Coronary artery (tissue), 2 donors: ENCODE results near the gene ACACB.

ENCODE experiments used
- DNase-seq: peaks from one replicate; pipeline ENCODE4 v3.0.0-alpha.2; 2017; ENCODE audit warnings: low spot score
- H3K27ac ChIP-seq, 2 donors: fragments of 200-600 bp; sonication (generic); one replicate each; pipeline ENCODE4 v1.5.1; 2016 to 2019
- H3K4me3 ChIP-seq: fragments of 200-600 bp; sonication (generic); 2 replicates; pipeline ENCODE4 v1.5.1; 2016; ENCODE audit warnings: mild to moderate bottlenecking, moderate library complexity
- CTCF ChIP-seq: fragments of 200-600 bp; sonication (generic); IDR thresholded peaks from one replicate; pipeline ENCODE4 v1.5.1; 2019; ENCODE audit warnings: antibody characterized with exemption

Gene ACACB

DNA sequence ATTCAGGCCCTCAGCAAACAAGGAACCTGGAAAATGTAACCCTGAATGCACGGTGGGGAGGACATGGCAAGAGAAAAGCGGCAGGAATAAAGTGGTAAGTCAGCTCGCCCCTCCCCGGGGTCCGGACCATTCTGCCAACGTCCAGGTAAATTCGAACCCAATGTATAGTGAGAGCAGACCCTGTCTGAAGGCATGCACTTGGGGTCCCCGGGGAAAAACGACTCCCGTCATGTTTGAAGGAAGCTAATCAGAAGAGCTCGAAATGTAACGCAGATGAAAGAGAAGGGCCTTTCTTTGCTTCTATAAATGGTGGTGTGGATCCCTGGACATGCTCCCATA, 193 bp downstream of the ACACB start:
- peak overlapping the region; percentile 54 to 67 for H3K27ac ChIP-seq
- TF ChIP-seq CTCF, result no peak
- DNase-seq, result peak; percentile 43
- H3K4me3 ChIP-seq, result no peak overlapping the region

DNA sequence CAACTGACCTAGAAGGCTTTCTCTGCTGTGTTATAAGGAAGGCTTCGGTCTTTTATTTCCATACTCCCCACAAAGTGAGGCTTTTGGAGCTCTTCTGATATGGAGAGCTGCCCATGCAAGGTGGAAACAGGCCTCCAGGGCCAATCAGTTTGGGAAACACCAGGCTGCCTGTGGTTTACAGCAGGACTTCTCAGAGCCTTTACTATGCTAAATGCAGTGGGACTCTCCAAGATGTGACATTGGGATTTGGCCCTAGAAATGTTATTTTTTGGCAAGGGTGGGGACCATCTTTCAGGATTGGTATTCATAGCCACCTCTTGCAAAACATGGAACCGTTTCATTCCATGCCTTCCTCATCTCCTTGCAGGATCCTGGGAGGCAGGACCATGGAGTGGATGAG, 3.7 kb downstream of the ACACB start:
- DNase-seq, result no peak
- Histone ChIP-seq H3K27ac (no peak overlapping the region), H3K4me3 (no peak overlapping the region)
- no peak for TF ChIP-seq CTCF

DNA sequence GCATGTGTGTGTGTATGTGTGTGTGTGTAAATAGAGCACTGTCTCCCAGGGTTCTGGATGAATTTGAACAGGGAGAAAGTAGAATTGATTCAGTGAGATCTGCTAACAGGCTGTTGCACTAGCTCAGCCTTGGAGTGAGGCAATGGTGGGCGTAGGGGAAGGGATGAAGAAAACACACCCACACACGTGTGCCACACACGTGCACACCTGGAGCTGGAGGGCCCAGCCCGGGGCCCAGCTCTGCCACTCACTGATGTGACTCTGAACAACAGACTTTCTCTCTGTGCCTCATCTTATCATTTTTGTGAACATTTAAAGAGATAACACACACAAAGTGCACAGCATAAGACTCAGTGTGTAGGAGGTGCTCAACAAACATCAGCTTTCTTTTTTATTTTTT, 4.2 kb downstream of the ACACB start:
- Histone ChIP-seq H3K4me3 (no peak overlapping the region), H3K27ac (no peak overlapping the region)
- DNase-seq, result no peak
- no peak for TF ChIP-seq CTCF

DNA sequence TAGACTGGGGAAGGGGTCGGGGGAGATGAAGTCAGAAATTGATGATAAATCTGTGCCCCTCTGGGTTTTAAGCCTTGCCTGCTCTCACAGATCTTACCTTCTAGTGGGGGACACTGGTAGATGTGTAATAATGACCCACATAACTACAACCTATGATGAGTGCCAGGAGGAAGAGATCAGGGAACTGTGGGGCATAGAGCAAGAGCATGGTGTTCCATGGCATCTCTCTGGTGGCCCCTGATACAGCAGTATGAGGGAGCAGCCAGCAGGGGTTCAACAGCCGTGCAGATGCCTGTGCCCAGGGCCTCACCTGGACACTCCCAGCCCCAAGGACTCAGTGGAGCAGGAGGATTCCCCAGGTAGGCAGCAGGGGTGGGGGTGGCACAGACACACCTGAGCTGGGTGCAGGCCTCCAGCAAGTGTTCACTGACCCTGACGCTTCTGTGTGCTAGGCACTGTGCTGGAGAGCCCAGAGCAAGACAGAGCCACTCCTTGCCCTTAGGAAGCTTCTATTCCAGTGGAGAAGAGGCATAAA, 5.0 kb downstream of the ACACB start:
- DNase-seq, result no peak
- H3K4me3 ChIP-seq, result no peak overlapping the region
- H3K27ac ChIP-seq, result no peak overlapping the region
- TF ChIP-seq CTCF, result no peak

DNA sequence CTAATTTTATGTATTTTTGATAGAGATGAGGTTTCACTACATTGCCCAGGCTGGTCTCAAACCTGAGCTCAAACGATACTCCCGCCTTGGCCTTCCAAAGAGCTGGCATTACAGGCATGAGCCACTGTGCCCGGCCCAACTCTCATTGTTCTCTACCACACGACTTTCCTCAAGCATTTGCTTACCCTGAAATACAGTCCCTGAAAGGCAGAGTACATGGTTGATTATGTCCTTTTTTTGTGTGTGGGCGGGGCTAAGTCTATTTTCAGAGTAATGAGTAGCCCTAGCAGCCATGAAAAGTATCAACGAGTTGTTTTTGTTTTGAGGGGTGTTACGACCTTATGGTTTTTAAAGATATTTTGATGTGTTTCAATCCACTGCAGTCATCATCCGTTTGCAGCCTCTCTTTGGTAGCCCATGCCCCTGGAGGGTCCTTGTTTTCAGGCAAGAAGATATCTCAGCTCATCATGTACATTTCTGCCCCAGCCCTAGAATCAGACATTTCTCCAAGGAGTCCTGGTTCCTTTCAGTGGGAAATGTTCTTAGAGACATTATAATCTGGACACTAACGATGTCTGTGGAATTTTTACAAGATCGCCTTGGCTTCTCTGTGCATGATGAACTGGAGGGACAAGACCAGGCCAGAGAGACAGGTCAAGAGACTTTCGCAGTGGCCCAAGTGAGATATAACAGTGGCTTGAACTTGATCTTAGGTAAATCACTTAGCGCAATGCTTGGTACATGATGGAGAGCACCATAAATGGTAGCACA, 8.7 kb downstream of the ACACB start:
- no peak overlapping the region for H3K27ac ChIP-seq
- H3K4me3 ChIP-seq, result no peak overlapping the region
- no peak for DNase-seq
- no peak for TF ChIP-seq CTCF

DNA sequence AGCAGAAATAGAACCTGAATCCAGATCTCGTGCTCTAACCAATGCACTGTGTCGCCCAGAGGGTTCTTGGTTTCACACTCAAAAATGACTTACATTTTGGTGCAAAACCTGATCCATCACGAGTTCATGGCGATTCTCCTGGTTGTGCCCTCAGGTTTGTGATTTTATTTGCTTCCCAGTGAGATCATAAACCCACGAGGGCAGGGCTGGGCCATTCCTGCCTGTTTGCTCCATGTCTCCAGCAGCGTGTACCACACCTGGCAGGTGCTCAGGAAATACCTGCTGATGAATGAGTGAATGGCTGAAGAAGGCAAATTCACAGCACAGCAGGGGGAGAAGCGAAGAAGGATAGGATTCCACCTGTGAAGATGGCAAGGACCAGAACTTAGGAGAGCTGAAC, 9.4 kb downstream of the ACACB start:
- H3K27ac ChIP-seq, result no peak overlapping the region
- no peak overlapping the region for H3K4me3 ChIP-seq
- DNase-seq, result no peak
- no peak for TF ChIP-seq CTCF

- TF ChIP-seq CTCF, result no peak
- Histone ChIP-seq H3K27ac (no peak overlapping the region), H3K4me3 (no peak overlapping the region)
- DNase-seq, result no peak
These were observed 10.4 kb downstream of the ACACB start for GRCh38 chr12:109126784-109127183.
